Mesenteric fat pad (tissue), 1 donor: ENCODE data around the gene KLK5. TPM values are rescaled to one million over a fixed set of nuclear protein-coding genes. Genes with fewer than 3 reads are reported as not detected.

Source experiments
- total RNA-seq: library from RNA; stranded (reverse); fragmentation: NEBNext Ultra II Directional; extraction: Animal tissue kit (Norgen Biotek cat#: 25700); gene quantifications from one replicate; pipeline ENCODE4 v1.2.1, GENCODE V29; 2021
- donor health status: DM: yes; HTN: yes; CAD: no.

Gene KLK5
- total RNA-seq, 1 donor from 2014 or later, result not detected

Other genes starting within 250 kb of the KLK5 start
- 0.74 TPM for gene SHANK1, start 233.2 kb downstream of the KLK5 start, total RNA-seq
- 13.2 TPM for gene CLEC11A, start 229.7 kb downstream of the KLK5 start, total RNA-seq
- not detected for gene GPR32, start 182.6 kb downstream of the KLK5 start, total RNA-seq
- gene ACP4, start 162.6 kb downstream of the KLK5 start, total RNA-seq, result not detected
- gene KLK1, start 129.3 kb downstream of the KLK5 start, total RNA-seq, result 1.1 TPM
- not detected for gene KLK15, start 119.5 kb downstream of the KLK5 start, total RNA-seq
- gene KLK3, start 98.1 kb downstream of the KLK5 start, total RNA-seq, result not detected
- not detected for gene KLK2, start 79.6 kb downstream of the KLK5 start, total RNA-seq
- gene KLK4, start 41.6 kb downstream of the KLK5 start, total RNA-seq, result not detected
- gene KLK6, start 16.6 kb upstream of the KLK5 start, total RNA-seq, result not detected
- not detected for gene KLK7, start 30.9 kb upstream of the KLK5 start, total RNA-seq
- gene KLK8, start 48.6 kb upstream of the KLK5 start, total RNA-seq, result not detected
- gene KLK10, start 66.7 kb upstream of the KLK5 start, total RNA-seq, result not detected
- gene KLK11, start 73.6 kb upstream of the KLK5 start, total RNA-seq, result not detected
- gene KLK12, start 82.0 kb upstream of the KLK5 start, total RNA-seq, result not detected
- not detected for gene KLK13, start 112.1 kb upstream of the KLK5 start, total RNA-seq
- not detected for gene KLK14, start 129.8 kb upstream of the KLK5 start, total RNA-seq
- gene CTU1, start 155.4 kb upstream of the KLK5 start, total RNA-seq, result 10.0 TPM
- 19.0 TPM for gene SIGLEC9, start 171.9 kb upstream of the KLK5 start, total RNA-seq
- gene SIGLEC7, start 189.3 kb upstream of the KLK5 start, total RNA-seq, result 8.1 TPM